ENCODE results near the gene PSMD9.

DNA sequence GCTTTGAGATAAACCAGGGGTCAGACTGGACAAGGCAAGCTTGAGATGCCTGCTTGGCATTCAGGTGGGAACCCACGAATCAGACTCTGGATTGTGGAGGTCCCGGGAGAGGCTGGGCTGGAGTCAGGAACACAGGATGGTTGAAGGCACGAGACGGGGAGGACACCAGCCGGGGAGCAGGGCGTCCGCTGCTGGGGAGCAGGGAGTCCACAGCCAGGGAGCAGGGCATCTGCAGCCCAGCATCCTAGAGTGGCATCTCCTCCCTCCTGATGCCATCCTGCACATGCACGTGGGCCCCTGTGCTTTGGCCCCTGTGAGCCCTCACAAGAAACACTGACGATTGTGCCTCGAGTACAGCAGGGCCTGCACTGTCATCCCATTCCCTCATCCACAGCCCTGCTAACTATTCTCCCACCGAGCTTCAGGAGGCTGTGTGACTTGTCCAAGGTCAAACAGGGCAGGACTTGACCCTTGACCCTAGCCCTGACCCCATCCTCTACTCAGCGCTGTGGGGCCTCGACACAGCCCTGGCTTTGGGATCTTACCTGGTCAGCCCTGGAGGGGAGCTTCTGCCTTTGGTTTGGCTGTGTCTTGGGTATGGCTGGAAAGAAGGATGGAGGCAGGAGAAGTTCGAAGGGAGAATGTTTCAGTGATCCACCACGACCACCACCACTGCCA lies 74.9 kb downstream of the PSMD9 start:
- no peak for TF ChIP-seq EZH2 (IDR thresholded peaks at IDR 0.05; ENCODE audit: borderline replicate concordance, control insufficient read depth, low read depth, low read length)
- no peak for TF ChIP-seq EED (IDR thresholded peaks at IDR 0.05; ENCODE audit: low read depth)
- no peak for TF ChIP-seq CTCF (IDR thresholded peaks at IDR 0.05 in 2 of 3, conservative IDR thresholded peaks at IDR 0.05 in 1 of 3; ENCODE audit: control insufficient read depth in 2 of 3, extremely low read depth in 1 of 3, insufficient read depth in 1 of 3, low read depth in 3 of 3, low read length in 3 of 3)
- no peak for TF ChIP-seq FOXK2 (IDR thresholded peaks at IDR 0.05)
- no peak for TF ChIP-seq SUPT20H (IDR thresholded peaks at IDR 0.05; ENCODE audit: borderline replicate concordance, control insufficient read depth, low read depth, low read length)
- no peak for TF ChIP-seq NBN (IDR thresholded peaks at IDR 0.05)

Data from GM12878 (cell line).